NCI-H748 (cell line): ENCODE data around the gene DGKI.
A peak's percentile ranks its signal among the peaks of the same experiment; 100 is the strongest.

Experiments used
- DNase-seq: peaks from one replicate; lab custom pipeline; 2025; ENCODE audit not compliant: unreplicated experiment; lab: John Stamatoyannopoulos, UW

Gene DGKI

GRCh38 chr7:137873524-137873923, 26.8 kb upstream of the DGKI start:
- no peak for DNase-seq

DNA sequence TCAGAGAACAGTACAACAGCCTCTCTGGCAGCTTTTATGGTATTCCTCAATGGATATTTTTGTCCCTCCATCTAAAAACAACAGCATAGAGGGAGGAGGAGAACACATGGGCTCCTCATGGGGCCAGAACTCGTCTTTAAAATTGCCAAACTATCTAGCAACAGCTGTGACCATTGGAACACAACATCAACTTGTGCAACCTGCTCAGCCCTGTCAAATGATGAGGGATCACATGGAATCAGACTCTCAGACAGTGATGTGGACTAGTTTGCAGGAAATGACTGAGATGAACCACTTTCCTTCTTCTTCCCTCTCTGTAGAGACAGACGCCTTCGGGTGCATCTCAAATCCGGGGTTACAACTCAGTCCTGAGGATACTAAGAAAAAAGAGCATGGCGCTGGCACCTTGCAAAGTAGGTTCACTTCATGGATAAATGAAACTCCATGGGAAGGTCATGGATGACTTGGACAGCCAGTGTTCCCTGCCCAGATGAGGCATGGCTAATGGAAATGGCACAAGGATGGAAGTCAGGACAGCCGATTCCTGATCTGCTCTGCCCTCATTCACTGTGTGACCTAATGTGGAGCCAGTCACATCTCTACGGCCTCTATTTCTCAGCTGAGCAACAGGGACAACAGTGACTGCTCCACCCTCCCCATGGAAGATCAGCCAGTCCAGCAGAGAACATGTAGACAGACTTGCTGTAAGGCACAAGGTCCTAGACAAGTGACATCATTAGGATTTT, 24.6 kb upstream of the DGKI start:
- no peak for DNase-seq

- no peak for DNase-seq
Measured at GRCh38 chr7:137870684-137871083, 23.9 kb upstream of the DGKI start.

- no peak for DNase-seq
Measured at GRCh38 chr7:137870078-137870477, 23.3 kb upstream of the DGKI start.

DNA sequence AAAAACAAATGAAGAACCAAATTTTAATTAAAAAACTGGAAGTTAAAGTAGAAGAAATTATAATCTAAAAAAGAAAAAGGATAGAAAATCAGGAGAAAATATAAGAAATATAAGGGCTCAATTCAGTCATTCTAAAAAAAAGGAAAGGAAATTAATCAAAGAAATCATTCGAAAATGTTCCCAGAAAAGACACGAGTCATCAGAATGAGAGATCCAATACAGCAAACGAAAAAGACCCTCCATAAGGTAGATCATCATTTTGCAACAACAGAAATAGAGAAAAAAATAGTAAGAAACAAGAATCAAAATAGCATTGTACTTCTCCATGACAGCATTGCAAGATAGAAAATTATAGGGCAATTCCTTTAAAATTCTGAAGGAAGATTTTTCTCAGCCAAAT, 22.5 kb upstream of the DGKI start:
- no peak for DNase-seq

- no peak for DNase-seq
Measured at GRCh38 chr7:137867289-137867688, 20.5 kb upstream of the DGKI start.

GRCh38 chr7:137865764-137866163, 19.0 kb upstream of the DGKI start:
- no peak for DNase-seq

- no peak for DNase-seq
Measured at GRCh38 chr7:137862964-137863363, 16.2 kb upstream of the DGKI start.

DNA sequence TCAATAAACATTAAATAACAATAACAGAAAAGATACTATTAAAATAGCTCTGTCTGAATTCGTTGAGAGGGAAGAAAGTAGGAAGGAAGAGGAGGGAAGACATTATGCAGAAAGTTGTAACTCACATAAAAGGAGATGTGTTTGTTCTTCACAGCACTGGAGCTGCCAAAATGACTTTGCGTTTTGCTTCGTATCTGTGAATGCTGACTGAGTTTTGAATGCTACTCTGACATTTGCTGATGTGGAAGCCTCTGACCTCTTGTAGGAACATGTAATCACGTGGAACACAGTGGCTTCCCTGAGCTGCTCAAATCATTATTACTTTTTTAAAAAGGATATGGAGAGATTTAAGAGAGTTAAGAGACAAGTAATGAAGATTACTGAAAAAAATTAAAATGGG, 15.6 kb upstream of the DGKI start:
- DNase-seq: no peak

DNA sequence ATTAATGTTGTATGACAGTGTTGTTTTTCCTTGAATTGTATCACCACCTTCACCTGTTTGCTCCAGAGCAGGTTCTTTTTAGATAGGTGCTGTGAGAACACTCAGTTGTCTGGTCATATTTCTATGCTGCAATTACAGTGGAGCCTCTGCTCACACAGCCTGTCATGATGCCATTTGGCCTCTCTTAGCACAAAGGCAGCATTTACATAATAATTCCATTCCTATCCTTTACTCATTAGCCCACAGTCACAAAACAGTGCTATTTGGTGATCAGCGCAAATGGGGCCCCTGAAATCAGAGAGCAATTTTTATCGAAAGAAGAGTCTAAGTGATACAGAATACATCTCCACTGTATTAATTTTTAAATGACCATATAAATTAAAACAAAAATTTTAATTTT, 13.8 kb upstream of the DGKI start:
- DNase-seq: no peak

- no peak for DNase-seq
Measured at GRCh38 chr7:137853053-137853452, 6.3 kb upstream of the DGKI start.

- no peak for DNase-seq
Measured at GRCh38 chr7:137852108-137852507, 5.3 kb upstream of the DGKI start.

DNA sequence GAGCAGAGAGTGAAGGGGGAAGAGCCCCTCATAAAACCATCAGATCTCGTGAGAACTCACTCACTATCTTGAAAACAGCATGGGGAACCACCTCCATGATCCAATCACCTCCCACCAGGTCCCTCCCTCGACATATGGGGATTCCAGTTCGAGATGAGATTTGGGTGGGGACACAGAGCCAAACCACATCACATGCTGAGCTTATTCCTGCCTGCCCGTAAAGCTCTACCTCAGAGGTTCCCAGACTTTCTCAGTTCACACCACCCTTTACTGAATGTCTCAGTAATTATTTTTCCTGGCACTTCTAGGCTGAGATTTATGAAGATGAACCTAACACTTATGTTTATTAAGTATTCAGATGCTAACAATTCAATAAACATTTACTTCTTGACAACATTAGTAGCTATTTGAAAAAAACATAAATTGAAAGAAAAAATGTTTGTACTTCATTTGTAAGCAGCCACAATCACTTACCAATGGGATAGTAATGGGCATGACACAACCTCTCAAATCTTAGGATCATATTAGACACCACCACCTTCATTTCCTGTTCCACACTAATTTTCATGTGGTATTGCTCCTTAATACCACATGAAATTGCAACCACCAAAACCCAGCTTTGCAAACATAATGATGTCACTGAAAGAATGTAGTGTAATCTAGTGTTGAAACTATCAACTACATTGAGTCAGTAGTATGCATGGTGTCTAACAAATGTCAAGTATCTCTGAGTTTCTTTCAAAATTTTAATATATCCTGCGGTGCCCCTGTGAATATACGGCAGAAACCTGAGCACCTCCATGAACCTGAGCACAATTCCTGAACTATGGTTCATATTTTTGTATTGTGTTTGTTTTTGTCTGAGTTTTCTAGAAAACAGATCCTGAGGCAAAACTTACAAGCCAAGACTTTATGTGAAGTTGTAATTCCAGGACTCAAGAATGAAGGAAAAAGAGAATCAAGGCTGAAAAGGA, 4.5 kb upstream of the DGKI start:
- DNase-seq: no peak

- DNase-seq: no peak
Measured at GRCh38 chr7:137850571-137850970, 3.8 kb upstream of the DGKI start.

GRCh38 chr7:137848095-137848494, 1.3 kb upstream of the DGKI start:
- peak; percentile 18 for DNase-seq

- peak; percentile 75 for DNase-seq
Measured at GRCh38 chr7:137847568-137848050, 835 bp upstream of the DGKI start.

DNA sequence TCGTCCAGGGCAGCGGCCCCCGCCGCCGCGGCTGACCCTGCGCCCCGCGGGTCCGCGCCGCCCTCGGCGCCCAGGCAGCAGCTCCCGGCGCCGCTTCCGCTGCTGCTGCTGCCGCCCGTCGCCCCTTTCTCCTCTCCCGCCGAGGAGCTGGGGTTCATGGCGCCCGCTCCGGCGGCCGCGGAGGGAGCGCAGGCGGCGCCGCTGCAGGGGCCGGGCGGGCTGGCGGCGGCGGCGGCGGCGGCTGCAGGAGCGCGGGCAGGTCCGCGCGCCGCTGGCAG, 286 bp downstream of the DGKI start:
- no peak for DNase-seq

DNA sequence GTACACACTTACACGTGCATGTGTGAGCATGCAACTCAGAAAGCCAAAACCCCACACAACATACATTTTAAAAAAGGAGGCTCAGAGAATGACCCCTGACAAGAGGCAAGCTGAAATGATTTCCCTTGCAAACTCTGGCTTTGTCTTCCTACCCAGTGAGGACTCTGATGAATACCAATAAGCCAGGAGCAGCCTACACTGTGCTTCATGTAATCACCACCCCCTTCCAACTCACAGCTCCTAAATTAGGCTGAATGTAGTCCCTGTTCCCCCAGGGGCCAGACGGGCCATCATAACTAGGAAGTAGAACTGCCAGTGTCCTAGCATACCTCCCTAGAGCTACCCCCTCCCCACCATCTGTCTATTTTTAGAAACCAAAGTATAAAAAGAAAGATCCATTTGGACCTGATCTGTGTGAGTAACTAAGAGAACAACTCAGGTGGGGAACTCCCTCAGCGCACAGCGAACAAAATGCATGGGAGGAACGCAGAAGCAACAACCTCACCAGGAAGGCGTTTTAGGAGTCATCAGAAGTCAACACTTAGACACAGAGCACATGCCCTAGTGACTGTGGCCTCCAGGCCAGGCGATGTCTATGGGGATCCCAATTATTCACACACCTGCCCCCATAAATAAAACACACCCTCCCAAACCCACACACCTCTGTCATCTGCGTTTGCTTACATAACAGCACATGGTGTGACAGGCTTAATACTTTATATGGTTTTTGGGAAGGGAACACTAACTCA, 1.9 kb downstream of the DGKI start:
- DNase-seq: no peak

DNA sequence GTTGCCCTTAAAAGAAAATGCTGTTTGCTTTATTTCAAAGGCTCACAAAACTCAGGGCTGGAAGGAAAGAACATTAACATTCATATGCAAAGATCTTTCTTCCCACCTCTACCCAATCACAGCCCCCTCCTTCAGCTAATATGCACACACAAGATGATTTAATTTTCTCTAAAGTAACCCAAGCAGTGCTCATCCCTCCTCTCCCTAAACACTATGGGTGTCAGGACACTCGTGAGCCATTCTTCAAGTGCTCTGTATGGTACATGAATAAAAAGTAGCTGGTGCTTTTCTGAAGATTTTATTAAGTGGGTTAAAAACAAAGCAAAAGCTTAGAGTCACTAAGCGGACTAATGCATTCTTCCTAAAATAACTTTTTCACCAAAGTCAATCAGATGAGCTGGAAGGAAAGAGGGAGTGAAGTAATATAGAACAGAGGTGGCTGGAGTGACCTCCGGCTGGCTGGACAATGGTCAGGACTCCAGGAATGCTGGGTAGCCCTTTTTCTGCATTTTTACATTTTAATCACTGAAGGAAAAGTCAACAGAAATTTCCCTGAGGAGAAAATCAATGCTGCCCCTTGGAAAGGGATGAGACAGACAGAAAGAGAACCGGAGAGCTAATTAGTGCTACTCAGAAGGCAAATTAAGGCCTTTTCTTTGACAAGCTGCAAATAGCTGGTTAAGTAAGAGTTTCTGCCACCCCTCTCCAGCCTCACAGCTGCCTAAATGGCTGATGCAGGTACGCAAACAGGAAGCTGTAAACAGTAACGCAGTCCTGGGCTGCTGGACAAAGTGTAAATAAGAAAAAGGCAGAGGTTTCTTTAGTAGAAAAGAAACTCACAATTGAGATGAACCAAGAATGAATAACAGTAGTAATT, 6.6 kb downstream of the DGKI start:
- DNase-seq: peak; percentile 66

DNA sequence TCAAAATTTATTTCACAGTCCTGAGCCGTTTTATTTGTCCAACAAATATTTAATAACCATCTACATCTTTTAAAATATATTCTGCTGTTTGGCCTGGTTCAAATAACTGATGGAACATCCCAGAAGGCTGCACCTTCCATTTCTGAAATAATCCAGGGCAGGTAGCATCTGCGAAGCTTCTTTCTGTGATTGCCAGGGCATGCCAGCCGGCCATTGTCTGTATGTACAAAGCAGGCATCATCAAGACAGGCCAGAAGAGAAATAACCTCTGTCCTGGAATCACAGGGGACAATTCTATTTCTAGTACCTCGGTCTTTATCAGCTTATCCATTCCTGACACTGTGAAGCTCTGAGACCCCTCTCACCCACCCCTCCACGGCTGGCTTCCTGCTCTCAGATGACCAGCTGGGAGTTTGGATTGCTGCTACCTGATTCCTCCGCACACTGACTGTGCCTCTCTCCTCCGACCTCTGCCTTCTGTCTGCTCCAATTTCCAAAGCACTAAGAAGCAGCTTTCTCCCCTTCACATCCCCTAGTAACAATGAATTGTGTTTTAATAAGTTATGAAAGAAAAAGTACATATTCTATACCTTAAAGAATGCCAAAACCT, 8.0 kb downstream of the DGKI start:
- no peak for DNase-seq
